Colonic mucosa (tissue), 4 donors: Measurements from ENCODE around the gene ABCD3. TPM values are rescaled to one million over a fixed set of nuclear protein-coding genes. Genes with fewer than 3 reads are reported as not detected.
A peak's percentile ranks its signal among the peaks of the same experiment; 100 is the strongest.
"Not testable (repeated sequence)": the region's sequence is repeated elsewhere in the genome, so short reads cannot be mapped to it uniquely, and the experiment has no call there.

Source experiments
- DNase-seq: peaks from one replicate; pipeline ENCODE4 v3.0.0-alpha.2; 2020
- H3K27ac ChIP-seq: fragments of 200-600 bp; one replicate; pipeline ENCODE4 v1.8.0; 2021
- H3K27me3 ChIP-seq: fragments of 200-600 bp; one replicate; pipeline ENCODE4 v1.8.0; 2021
- H3K36me3 ChIP-seq: fragments of 200-600 bp; one replicate; pipeline ENCODE4 v1.8.0; 2021
- H3K4me1 ChIP-seq: fragments of 200-600 bp; one replicate; pipeline ENCODE4 v1.8.0; 2021; ENCODE audit warnings: mild to moderate bottlenecking
- H3K4me3 ChIP-seq: fragments of 200-600 bp; one replicate; pipeline ENCODE4 v1.8.0; 2021
- H3K9ac ChIP-seq, 2 donors: one replicate each; pipeline ENCODE4 v1.7.0; 2013; ENCODE audit warnings: control low read depth in 2 of 2, low read depth in 2 of 2, low read length in 2 of 2
- H3K9me3 ChIP-seq: fragments of 200-600 bp; one replicate; pipeline ENCODE4 v1.8.0; 2021
- intact Hi-C: fragments of 100-400 bp; cut with DNase I; formaldehyde crosslinking; loops from one replicate; pipeline ENCODE4 v1.14.1; 2022
- total RNA-seq, 2 donors: library from RNA; stranded (reverse); fragmentation: NEBNext Ultra II Directional in 1 of 2; extraction: Animal tissue kit (Norgen Biotek cat#: 25700) in 1 of 2; gene quantifications; one replicate each; pipeline ENCODE4 v1.2.1, GENCODE V29; 2021
- TF ChIP-seq, protein P1 (sequence below): fragments of 200-600 bp; IDR thresholded peaks from one replicate; pipeline ENCODE4 v1.8.0; 2022; ENCODE audit warnings: antibody characterized with exemption, mild to moderate bottlenecking
- donor health status: healthy.
- donor health status: DM: no; HTN: no; CAD: no.
- donor health status: DM: no; HTN: no; CAD: no.

ABCD3 gene
- total RNA-seq, 2 donors from 2014 or later = 99.2 to 100 TPM

DNA sequence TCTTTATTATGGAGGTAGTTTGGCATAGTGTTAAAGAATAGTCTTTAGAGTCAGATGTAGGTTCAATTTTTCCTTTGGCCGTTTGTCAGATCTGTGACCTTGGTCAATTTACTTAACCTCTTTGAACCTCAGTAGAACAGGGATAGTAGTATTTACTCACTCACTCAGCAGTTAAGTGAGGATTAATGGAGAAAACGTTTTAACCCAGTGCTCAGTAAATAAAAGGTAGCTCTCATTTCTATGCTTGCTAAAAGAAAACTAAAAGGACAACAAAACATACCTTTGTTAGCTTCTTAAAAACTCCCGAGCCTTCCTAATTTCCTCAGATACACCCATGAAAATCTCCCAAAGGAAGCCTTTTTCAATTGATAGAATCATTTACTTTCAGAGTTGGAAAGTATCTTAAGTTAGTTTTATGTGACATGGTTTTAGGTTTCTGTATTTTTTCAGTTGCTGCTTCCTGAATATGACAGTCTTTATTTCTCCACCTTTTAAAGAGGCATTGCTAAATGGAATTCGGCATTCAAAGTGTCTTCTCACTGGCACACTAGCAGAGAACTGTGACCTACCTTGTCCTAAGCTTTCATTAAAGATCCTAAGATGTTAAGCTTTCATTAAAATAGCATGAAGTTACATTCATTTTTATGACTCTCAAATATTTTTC is 7.8 kb downstream of the ABCD3 start:
- Histone ChIP-seq H3K4me1 (no peaks in the 10 kb centered on the region), H3K4me3 (no peak overlapping the region)

DNA sequence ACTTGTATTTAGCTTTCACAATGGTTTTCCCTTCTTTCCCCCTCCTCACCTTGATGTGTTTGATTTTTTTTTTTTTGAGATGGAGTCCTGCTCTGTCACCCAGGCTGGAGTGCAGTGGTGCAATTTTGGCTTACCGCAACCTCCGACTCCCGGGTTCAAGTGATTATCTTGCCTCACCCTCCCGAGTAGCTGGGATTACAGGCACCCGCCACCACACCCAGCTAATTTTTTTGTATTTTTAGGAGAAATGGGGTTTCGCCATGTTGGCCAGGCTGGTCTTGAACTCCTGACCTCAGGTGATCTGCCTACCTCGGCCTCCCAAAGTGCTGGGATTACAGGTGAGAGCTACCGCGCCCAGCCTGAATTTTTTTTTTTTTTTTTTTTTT is 8.3 kb downstream of the ABCD3 start:
- intact Hi-C loops, H3K36me3 ChIP-seq, DNase-seq, H3K4me3 ChIP-seq, H3K9ac ChIP-seq, H3K27me3 ChIP-seq, H3K9me3 ChIP-seq, H3K4me1 ChIP-seq: not testable (repeated sequence)
- H3K27ac ChIP-seq = peak overlapping the region; percentile 15

More for the DNA sequence above, 7.8 kb downstream of the ABCD3 start:
- Histone ChIP-seq H3K9ac (no peak overlapping the region), H3K9me3 (no peaks in the 10 kb centered on the region), H3K27ac (peak overlapping the region; percentile 15), H3K27me3 (no peaks in the 10 kb centered on the region), H3K36me3 (no peaks in the 10 kb centered on the region)
- DNase-seq = no peak
- intact Hi-C loops = no loop called here
- TF ChIP-seq, protein P1, sequence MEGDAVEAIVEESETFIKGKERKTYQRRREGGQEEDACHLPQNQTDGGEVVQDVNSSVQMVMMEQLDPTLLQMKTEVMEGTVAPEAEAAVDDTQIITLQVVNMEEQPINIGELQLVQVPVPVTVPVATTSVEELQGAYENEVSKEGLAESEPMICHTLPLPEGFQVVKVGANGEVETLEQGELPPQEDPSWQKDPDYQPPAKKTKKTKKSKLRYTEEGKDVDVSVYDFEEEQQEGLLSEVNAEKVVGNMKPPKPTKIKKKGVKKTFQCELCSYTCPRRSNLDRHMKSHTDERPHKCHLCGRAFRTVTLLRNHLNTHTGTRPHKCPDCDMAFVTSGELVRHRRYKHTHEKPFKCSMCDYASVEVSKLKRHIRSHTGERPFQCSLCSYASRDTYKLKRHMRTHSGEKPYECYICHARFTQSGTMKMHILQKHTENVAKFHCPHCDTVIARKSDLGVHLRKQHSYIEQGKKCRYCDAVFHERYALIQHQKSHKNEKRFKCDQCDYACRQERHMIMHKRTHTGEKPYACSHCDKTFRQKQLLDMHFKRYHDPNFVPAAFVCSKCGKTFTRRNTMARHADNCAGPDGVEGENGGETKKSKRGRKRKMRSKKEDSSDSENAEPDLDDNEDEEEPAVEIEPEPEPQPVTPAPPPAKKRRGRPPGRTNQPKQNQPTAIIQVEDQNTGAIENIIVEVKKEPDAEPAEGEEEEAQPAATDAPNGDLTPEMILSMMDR = no peak

DNA sequence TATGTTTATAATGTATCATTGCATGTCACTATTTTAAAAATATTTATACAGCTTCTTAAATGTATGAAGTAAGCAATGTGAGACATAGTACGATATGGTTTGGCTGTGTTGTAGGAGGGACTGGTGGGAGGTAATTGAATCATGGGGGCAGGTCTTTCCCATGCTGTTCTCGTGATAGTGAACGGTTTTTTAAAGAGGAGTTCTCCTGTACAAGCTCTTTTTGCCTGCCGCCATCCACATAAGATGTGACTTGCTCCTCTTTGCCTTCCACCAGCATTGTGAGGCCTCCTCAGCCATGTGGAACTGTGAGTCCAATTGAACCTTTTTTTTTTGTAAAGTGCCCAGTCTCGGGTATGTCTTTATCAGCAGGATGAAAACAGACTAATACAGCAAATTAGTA is 10.3 kb downstream of the ABCD3 start:
- Histone ChIP-seq H3K9ac (no peak overlapping the region), H3K27ac (peak overlapping the region; percentile 47), H3K9me3 (no peaks in the 10 kb centered on the region), H3K36me3 (no peaks in the 10 kb centered on the region), H3K4me1 (no peaks in the 10 kb centered on the region), H3K4me3 (no peak overlapping the region), H3K27me3 (no peaks in the 10 kb centered on the region)
- DNase-seq = no peak
- TF ChIP-seq, protein P1 = no peak
- intact Hi-C loops = no loop called here

DNA sequence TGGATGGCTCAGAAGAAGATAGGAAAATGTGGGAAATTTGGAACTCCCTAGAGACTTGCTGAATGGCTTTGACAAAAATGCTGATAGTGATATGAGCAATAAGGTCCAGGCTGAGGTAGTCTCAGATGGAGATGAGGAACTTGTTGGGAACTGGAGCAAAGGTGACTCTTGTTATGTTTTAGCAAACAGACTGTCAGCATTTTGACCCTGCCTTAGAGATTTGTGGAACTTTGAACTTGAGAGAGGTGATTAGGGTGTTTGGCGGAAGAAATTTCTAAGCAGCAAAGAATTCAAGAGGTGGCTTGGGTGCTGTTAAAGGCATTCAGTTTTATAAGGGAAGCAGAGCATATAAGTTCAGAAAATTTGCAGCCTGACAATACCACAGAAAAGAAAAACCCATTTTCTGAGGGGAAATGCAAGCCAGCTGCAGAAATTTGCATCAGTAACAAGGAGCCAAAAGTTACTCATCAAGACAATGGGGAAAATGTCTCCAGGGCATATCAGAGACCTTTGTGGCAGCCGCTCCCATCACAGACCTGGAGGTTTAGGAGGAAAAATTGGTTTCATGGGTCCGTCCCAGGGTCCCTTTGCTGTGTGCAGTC is 10.8 kb downstream of the ABCD3 start:
- H3K27ac ChIP-seq = peak overlapping the region; percentile 47
- H3K9me3 ChIP-seq, H3K36me3 ChIP-seq, H3K27me3 ChIP-seq, intact Hi-C loops, H3K9ac ChIP-seq, H3K4me1 ChIP-seq, DNase-seq, H3K4me3 ChIP-seq: not testable (repeated sequence)

DNA sequence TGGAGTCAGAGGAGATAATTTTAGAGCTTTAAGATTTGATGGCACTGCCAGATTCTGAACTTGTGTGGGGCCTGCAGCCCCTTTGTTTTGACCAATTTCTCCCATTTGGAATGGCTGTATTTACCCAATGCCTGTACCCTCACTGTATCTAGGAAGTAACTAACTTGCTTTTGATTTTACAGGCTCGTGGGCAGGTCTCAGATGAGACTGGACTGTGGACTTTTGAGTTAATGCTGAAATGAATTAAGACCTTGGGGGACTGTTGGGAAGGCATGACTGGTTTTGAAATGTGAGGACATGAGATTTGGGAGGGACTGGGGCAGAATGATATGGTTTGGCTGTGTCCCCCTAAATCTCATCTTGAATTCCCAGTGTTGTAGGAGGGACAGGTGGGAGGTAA is 11.9 kb downstream of the ABCD3 start:
- DNase-seq, H3K27me3 ChIP-seq, H3K27ac ChIP-seq, H3K4me3 ChIP-seq, H3K9ac ChIP-seq, H3K36me3 ChIP-seq, H3K4me1 ChIP-seq, H3K9me3 ChIP-seq: not testable (repeated sequence)
- intact Hi-C loops = loop anchor here (10.0 kb wide), 1 partner anchor 45 kb away; no protein-coding TSS in a partner anchor

DNA sequence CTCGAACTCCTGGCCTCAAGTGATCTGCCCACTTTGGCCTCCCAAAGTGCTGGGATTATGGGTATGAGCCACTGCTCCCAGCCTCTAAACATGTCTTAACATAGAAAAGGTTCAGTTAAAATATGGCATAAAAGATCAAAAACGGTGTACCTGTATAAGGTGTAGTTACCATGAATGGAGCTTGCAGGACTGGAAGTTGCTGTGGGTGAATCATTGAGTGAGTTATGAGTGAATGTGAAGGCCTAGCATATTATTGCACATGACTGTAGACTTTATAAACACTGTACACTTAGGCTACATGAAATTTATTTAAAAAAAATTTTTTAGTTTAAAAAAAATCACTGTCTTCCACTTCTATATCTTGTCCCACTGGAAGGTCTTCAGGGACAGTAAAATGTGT is 15.7 kb downstream of the ABCD3 start:
- peaks cover 2% of the 10 kb centered on the region for H3K9me3 ChIP-seq
- TF ChIP-seq, protein P1 = no peak
- no peak overlapping the region for H3K9ac ChIP-seq
- H3K27ac ChIP-seq = no peak overlapping the region
- peaks cover 4% of the 10 kb centered on the region for H3K4me1 ChIP-seq
- no peak for DNase-seq
- no peaks in the 10 kb centered on the region for H3K36me3 ChIP-seq
- no peak overlapping the region for H3K4me3 ChIP-seq
- H3K27me3 ChIP-seq = no peaks in the 10 kb centered on the region
- intact Hi-C loops = loop anchor here (10.0 kb wide), 1 partner anchor 49 kb away; no protein-coding TSS in a partner anchor
